Ishikawa (cell line): ENCODE data around the gene TANC1.

Experiments
- CEBPB ChIP-seq: IDR thresholded peaks from 2 replicates; pipeline ENCODE4 v1.6.1; 2012
- FOXM1 ChIP-seq: IDR thresholded peaks from 2 replicates; pipeline ENCODE4 v1.6.1; 2012; ENCODE audit warnings: low read depth, borderline replicate concordance
- RAD21 ChIP-seq: IDR thresholded peaks from 2 replicates; pipeline ENCODE4 v1.6.1; 2012; ENCODE audit warnings: low read depth
- TAF1 ChIP-seq: IDR thresholded peaks from 2 replicates; pipeline ENCODE4 v1.6.1; 2012; ENCODE audit warnings: low read depth, mild to moderate bottlenecking
- YY1 ChIP-seq: IDR thresholded peaks from 2 replicates; pipeline ENCODE4 v1.6.1; 2012; ENCODE audit warnings: low read depth

- TF ChIP-seq YY1 (no peak), FOXM1 (no peak), CEBPB (no peak), TAF1 (no peak), RAD21 (no peak)
Observed at GRCh38 chr2:159076241-159076640, 107.8 kb downstream of the TANC1 start.
